GM13977 (cell line): ENCODE data around the gene ARL11.
A peak's percentile ranks its signal among the peaks of the same experiment; 100 is the strongest.

Experiments used
- DNase-seq: peaks from one replicate; pipeline ENCODE4 v3.0.0; 2012; ENCODE audit warnings: low spot score
- CTCF ChIP-seq: IDR thresholded peaks from 2 replicates; pipeline ENCODE4 v1.5.1; 2012; ENCODE audit warnings: mild to moderate bottlenecking, control low read depth; ENCODE audit not compliant: insufficient read depth; ENCODE audit errors: extremely low read depth, missing control alignments
- in situ Hi-C: fragments of 300-500 bp; cut with MboI; formaldehyde crosslinking; loops from one replicate; pipeline ENCODE4 v1.12.0; 2022; ENCODE audit warnings: low sequenced_read_pairs, low pct_unique_long_range_greater_than_20kb, mixed read lengths, inconsistent platforms; ENCODE audit not compliant: unreplicated experiment

Gene ARL11

GRCh38 chr13:49654011-49654410 lies 25.7 kb downstream of the ARL11 start:
- no peak for TF ChIP-seq CTCF
- DNase-seq = no peak
- in situ Hi-C loops = loop anchor here (10.0 to 25.0 kb wide), 2 partner anchors 191 to 1408 kb away; no protein-coding TSS in a partner anchor

- DNase-seq = no peak
- in situ Hi-C loops = loop anchor here (10.0 to 25.0 kb wide), 2 partner anchors 189 to 1406 kb away; no protein-coding TSS in a partner anchor
- TF ChIP-seq CTCF = no peak
Measured at GRCh38 chr13:49655906-49656305, 27.6 kb downstream of the ARL11 start.

GRCh38 chr13:49657241-49657641 lies 28.9 kb downstream of the ARL11 start:
- DNase-seq = no peak
- in situ Hi-C loops = loop anchor here (10.0 to 25.0 kb wide), 2 partner anchors 188 to 1405 kb away; no protein-coding TSS in a partner anchor
- no peak for TF ChIP-seq CTCF

GRCh38 chr13:49664606-49665005 lies 36.3 kb downstream of the ARL11 start:
- in situ Hi-C loops = loop anchor here (25.0 kb wide), 1 partner anchor 1398 kb away; no protein-coding TSS in a partner anchor
- DNase-seq = no peak
- TF ChIP-seq CTCF = no peak

GRCh38 chr13:49667773-49668172 lies 39.5 kb downstream of the ARL11 start:
- no peak for DNase-seq
- TF ChIP-seq CTCF = no peak
- in situ Hi-C loops = loop anchor here (25.0 kb wide), 1 partner anchor 1395 kb away; no protein-coding TSS in a partner anchor

GRCh38 chr13:49669735-49670309 lies 41.5 kb downstream of the ARL11 start:
- in situ Hi-C loops = loop anchor here (25.0 kb wide), 1 partner anchor 1392 kb away; no protein-coding TSS in a partner anchor
- DNase-seq = peak; percentile 46

More at GRCh38 chr13:49669735-49670309, 41.5 kb downstream of the ARL11 start:
- peak; percentile 67 for TF ChIP-seq CTCF
